ENCODE results near the gene ABL2. TPM values are rescaled to one million over a fixed set of nuclear protein-coding genes. Genes with fewer than 3 reads are reported as not detected.

ABL2 gene
- total RNA-seq, 1 experiment from 2014 or later, result 27.9 TPM

DNA sequence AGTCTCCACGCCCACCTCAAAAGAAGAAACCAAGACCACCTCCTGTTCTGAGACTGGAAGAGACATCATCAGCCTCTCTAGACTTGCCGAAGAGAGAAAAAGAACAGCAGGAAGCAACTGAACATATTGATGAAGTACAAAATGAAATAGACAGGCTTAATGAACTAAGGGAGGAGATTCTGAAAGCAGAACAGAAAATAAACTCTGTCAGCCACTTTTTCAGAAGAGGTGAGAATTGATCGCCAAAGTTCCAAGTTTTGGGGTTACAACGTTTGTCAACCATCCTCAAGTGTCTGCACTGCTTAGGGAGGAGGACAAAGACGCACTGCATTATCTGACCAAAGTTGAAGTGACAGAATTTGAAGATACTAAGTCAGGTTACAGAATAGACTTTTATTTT lies 45.6 kb downstream of the ABL2 start:
- DNase-seq (ENCODE audit: low spot score), result no peak
- ChIA-PET CTCF (no interaction called here), POLR2A (ENCODE audit: low non-redundant PET) (no interaction called here)
- BruUV-seq (replicated peaks), result no TSS peak
- peaks cover 8% of the 10 kb centered on the region for H3K4me1 ChIP-seq (ENCODE audit: insufficient read depth, low read length, poor library complexity, severe bottlenecking)
- no peaks in the 10 kb centered on the region for H3K27me3 ChIP-seq (replicated peaks; ENCODE audit: insufficient read depth, low read depth, low read length, poor library complexity)
- H3K27ac ChIP-seq (ENCODE audit: low read depth, low read length, poor library complexity, severe bottlenecking), result no peak overlapping the region
- no peak overlapping the region for H3K4me3 ChIP-seq (ENCODE audit: low read depth, low read length, poor library complexity, severe bottlenecking)
- no peaks in the 10 kb centered on the region for H3K36me3 ChIP-seq (ENCODE audit: insufficient read depth, low read length, poor library complexity, severe bottlenecking)
- no peaks in the 10 kb centered on the region for H3K9me3 ChIP-seq (ENCODE audit: low read depth, low read length, poor library complexity, severe bottlenecking)
- no peak for TF ChIP-seq EZH2 (IDR thresholded peaks at IDR 0.05; ENCODE audit: borderline replicate concordance, low read depth, low read length, poor library complexity, severe bottlenecking)
- TF ChIP-seq, protein P1, sequence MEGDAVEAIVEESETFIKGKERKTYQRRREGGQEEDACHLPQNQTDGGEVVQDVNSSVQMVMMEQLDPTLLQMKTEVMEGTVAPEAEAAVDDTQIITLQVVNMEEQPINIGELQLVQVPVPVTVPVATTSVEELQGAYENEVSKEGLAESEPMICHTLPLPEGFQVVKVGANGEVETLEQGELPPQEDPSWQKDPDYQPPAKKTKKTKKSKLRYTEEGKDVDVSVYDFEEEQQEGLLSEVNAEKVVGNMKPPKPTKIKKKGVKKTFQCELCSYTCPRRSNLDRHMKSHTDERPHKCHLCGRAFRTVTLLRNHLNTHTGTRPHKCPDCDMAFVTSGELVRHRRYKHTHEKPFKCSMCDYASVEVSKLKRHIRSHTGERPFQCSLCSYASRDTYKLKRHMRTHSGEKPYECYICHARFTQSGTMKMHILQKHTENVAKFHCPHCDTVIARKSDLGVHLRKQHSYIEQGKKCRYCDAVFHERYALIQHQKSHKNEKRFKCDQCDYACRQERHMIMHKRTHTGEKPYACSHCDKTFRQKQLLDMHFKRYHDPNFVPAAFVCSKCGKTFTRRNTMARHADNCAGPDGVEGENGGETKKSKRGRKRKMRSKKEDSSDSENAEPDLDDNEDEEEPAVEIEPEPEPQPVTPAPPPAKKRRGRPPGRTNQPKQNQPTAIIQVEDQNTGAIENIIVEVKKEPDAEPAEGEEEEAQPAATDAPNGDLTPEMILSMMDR (conservative IDR thresholded peaks at IDR 0.05; ENCODE audit: low read depth, low read length), result no peak
- intact Hi-C loops (cut with micrococcal nuclease; ENCODE audit: unreplicated experiment), result no loop called here

- no peak overlapping the region for H3K27ac ChIP-seq (ENCODE audit: low read depth, low read length, poor library complexity, severe bottlenecking)
- CTCF ChIA-PET, result no interaction called here
- intact Hi-C loops (cut with micrococcal nuclease; ENCODE audit: unreplicated experiment), result loop anchor here (5.0 kb wide), 1 partner anchor 52 kb away; no protein-coding TSS in a partner anchor
These were observed 50.5 kb downstream of the ABL2 start for GRCh38 chr1:179178950-179179349.

GRCh38 chr1:179178183-179178582 lies 51.3 kb downstream of the ABL2 start:
- intact Hi-C loops (cut with micrococcal nuclease; ENCODE audit: unreplicated experiment), result loop anchor here (5.0 kb wide), 1 partner anchor 51 kb away; no protein-coding TSS in a partner anchor
- BruUV-seq (replicated peaks), result no TSS peak
- H3K36me3 ChIP-seq (ENCODE audit: insufficient read depth, low read length, poor library complexity, severe bottlenecking), result no peaks in the 10 kb centered on the region
- TF ChIP-seq, protein P1 (conservative IDR thresholded peaks at IDR 0.05; ENCODE audit: low read depth, low read length), result no peak
- TF ChIP-seq EZH2 (IDR thresholded peaks at IDR 0.05; ENCODE audit: borderline replicate concordance, low read depth, low read length, poor library complexity, severe bottlenecking), result no peak
- no peaks in the 10 kb centered on the region for H3K27me3 ChIP-seq (replicated peaks; ENCODE audit: insufficient read depth, low read depth, low read length, poor library complexity)
- no peak overlapping the region for H3K27ac ChIP-seq (ENCODE audit: low read depth, low read length, poor library complexity, severe bottlenecking)
- H3K4me3 ChIP-seq (ENCODE audit: low read depth, low read length, poor library complexity, severe bottlenecking), result no peak overlapping the region
- no peaks in the 10 kb centered on the region for H3K9me3 ChIP-seq (ENCODE audit: low read depth, low read length, poor library complexity, severe bottlenecking)
- ChIA-PET CTCF (no interaction called here), POLR2A (ENCODE audit: low non-redundant PET) (no interaction called here)
- DNase-seq (ENCODE audit: low spot score), result no peak
- peaks cover 19% of the 10 kb centered on the region for H3K4me1 ChIP-seq (ENCODE audit: insufficient read depth, low read length, poor library complexity, severe bottlenecking)

More at GRCh38 chr1:179178950-179179349, 50.5 kb downstream of the ABL2 start:
- H3K4me1 ChIP-seq (ENCODE audit: insufficient read depth, low read length, poor library complexity, severe bottlenecking), result peaks cover 19% of the 10 kb centered on the region
- H3K27me3 ChIP-seq (replicated peaks; ENCODE audit: insufficient read depth, low read depth, low read length, poor library complexity), result no peaks in the 10 kb centered on the region
- TF ChIP-seq EZH2 (IDR thresholded peaks at IDR 0.05; ENCODE audit: borderline replicate concordance, low read depth, low read length, poor library complexity, severe bottlenecking), result no peak
- TF ChIP-seq, protein P1 (conservative IDR thresholded peaks at IDR 0.05; ENCODE audit: low read depth, low read length), result no peak
- no peak overlapping the region for H3K4me3 ChIP-seq (ENCODE audit: low read depth, low read length, poor library complexity, severe bottlenecking)
- H3K9me3 ChIP-seq (ENCODE audit: low read depth, low read length, poor library complexity, severe bottlenecking), result no peaks in the 10 kb centered on the region
- POLR2A ChIA-PET (ENCODE audit: low non-redundant PET), result no interaction called here
- no TSS peak for BruUV-seq (replicated peaks)
- no peaks in the 10 kb centered on the region for H3K36me3 ChIP-seq (ENCODE audit: insufficient read depth, low read length, poor library complexity, severe bottlenecking)
- DNase-seq (ENCODE audit: low spot score), result peak; percentile 67

Data from A673 (cell line).